ENCODE measurements around the gene NBEA.

DNA sequence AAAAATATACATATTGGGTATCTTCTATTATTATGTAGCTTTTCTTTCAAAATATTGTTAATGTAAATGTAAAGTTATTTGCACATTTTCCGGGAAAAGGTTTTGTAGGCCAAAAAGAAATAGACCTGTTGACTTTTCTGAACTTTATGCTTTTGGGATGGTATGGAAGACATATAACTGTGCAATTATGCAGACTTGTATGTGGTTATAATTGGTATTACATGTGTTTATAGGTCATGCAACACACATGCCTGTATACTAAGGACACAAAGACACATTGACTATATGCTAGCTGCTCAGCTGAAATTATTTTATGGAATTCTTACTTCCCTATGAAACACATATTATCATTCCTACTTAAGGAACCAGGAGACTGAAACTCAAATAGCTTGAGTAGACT, 2.3 kb upstream of the NBEA start:
- TF ChIP-seq, protein P1, sequence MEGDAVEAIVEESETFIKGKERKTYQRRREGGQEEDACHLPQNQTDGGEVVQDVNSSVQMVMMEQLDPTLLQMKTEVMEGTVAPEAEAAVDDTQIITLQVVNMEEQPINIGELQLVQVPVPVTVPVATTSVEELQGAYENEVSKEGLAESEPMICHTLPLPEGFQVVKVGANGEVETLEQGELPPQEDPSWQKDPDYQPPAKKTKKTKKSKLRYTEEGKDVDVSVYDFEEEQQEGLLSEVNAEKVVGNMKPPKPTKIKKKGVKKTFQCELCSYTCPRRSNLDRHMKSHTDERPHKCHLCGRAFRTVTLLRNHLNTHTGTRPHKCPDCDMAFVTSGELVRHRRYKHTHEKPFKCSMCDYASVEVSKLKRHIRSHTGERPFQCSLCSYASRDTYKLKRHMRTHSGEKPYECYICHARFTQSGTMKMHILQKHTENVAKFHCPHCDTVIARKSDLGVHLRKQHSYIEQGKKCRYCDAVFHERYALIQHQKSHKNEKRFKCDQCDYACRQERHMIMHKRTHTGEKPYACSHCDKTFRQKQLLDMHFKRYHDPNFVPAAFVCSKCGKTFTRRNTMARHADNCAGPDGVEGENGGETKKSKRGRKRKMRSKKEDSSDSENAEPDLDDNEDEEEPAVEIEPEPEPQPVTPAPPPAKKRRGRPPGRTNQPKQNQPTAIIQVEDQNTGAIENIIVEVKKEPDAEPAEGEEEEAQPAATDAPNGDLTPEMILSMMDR (IDR thresholded peaks at IDR 0.05), result no peak
- TF ChIP-seq POLR2A (IDR thresholded peaks at IDR 0.05), result no peak
